Endothelial cell of umbilical vein (primary cell): ENCODE measurements around the gene ANKMY1. TPM values are rescaled to one million over a fixed set of nuclear protein-coding genes. Genes with fewer than 3 reads are reported as not detected.

Experiments used
- BruUV-seq: library from RNA; stranded (reverse); fragments of 400-500 nt; replicated peaks from 2 replicates; lab custom pipeline; 2021; lab: Mats Ljungman, UMichigan
- CTCF ChIA-PET: fragments of 300-600, 350-600 bp; sonication (Branson Sonifier 250); formaldehyde crosslinking; loops from one replicate; lab custom pipeline; 2021; ENCODE audit warnings: antibody characterized with exemption, inconsistent platforms; lab: Charles Lee
- POLR2A ChIA-PET: fragments of 300-600, 350-600 bp; sonication (Branson Sonifier 250); formaldehyde crosslinking; loops from one replicate; lab custom pipeline; 2021; ENCODE audit warnings: antibody characterized with exemption, inconsistent platforms; lab: Charles Lee
- DNase-seq: peaks from one replicate; pipeline ENCODE4 v3.0.0-alpha.2; 2011; ENCODE audit warnings: low read depth, low spot score
- FAIRE-seq: peaks from 2 replicates; lab custom pipeline; 2011; peaks lifted over from hg19 to GRCh38; lab: Jason Lieb, UNC
- H2AFZ ChIP-seq: 2 replicates; pipeline ENCODE4 v1.6.0; 2012; ENCODE audit warnings: low read depth, low read length, control low read depth, inconsistent platforms
- H3K27ac ChIP-seq: 2 replicates; pipeline ENCODE4 v1.5.1; 2011; ENCODE audit warnings: low read depth, mild to moderate bottlenecking, control low read depth, low read length, moderate library complexity; ENCODE audit not compliant: insufficient read depth
- H3K27me3 ChIP-seq, 2 experiments: 2 replicates each; pipeline versions ENCODE4 v1.6.0 to v1.6.1; 2011; ENCODE audit warnings: low read length in 2 of 2, mixed read lengths in 1 of 2; ENCODE audit not compliant: control insufficient read depth in 2 of 2, insufficient read depth in 2 of 2
- H3K36me3 ChIP-seq, 2 experiments: 2 replicates in 1 of 2; 3 replicates in 1 of 2; pipeline ENCODE4 v1.5.1; 2011; ENCODE audit warnings: low read length in 2 of 2, mild to moderate bottlenecking in 1 of 2, moderate library complexity in 1 of 2; ENCODE audit not compliant: control insufficient read depth in 2 of 2, insufficient read depth in 2 of 2; ENCODE audit errors: extremely low read depth in 1 of 2
- H3K4me1 ChIP-seq: 3 replicates; pipeline ENCODE4 v1.5.1; 2011; ENCODE audit warnings: mild to moderate bottlenecking, low read length; ENCODE audit not compliant: control insufficient read depth, insufficient read depth; ENCODE audit errors: extremely low read depth
- H3K4me2 ChIP-seq: 2 replicates; pipeline ENCODE4 v1.6.1; 2011; ENCODE audit warnings: low read length, control low read depth, mixed read lengths; ENCODE audit not compliant: insufficient read depth
- H3K4me3 ChIP-seq, 3 experiments: fragments of 200-600 bp in 1 of 3; sonication (generic), shearing (Covaris generic) in 1 of 3; replicated peaks in 1 of 3; 2 replicates each; pipeline ENCODE4 v1.5.1; 2011 to 2016; ENCODE audit warnings: control low read depth in 3 of 3, low read length in 3 of 3, mild to moderate bottlenecking in 2 of 3, inconsistent platforms in 1 of 3, low read depth in 1 of 3, moderate library complexity in 1 of 3; ENCODE audit not compliant: insufficient read depth in 1 of 3
- H3K79me2 ChIP-seq: 2 replicates; pipeline ENCODE4 v1.6.0; 2012; ENCODE audit warnings: low read length, inconsistent platforms; ENCODE audit not compliant: control insufficient read depth, insufficient read depth
- H3K9ac ChIP-seq: replicated peaks from 2 replicates; pipeline ENCODE3; 2011; ENCODE audit warnings: low read length, control low read depth; ENCODE audit not compliant: insufficient read depth; ENCODE audit errors: extremely low read depth
- H3K9me1 ChIP-seq: replicated peaks from 3 replicates; pipeline ENCODE4 v1.6.0; 2011; ENCODE audit warnings: mild to moderate bottlenecking, low read length; ENCODE audit not compliant: control insufficient read depth, insufficient read depth; ENCODE audit errors: extremely low read depth
- H3K9me3 ChIP-seq: replicated peaks from 2 replicates; pipeline ENCODE4 v1.5.1; 2012; ENCODE audit warnings: low read length, inconsistent platforms; ENCODE audit not compliant: control insufficient read depth, insufficient read depth
- H4K20me1 ChIP-seq: replicated peaks from 2 replicates; pipeline ENCODE3; 2011; ENCODE audit warnings: mild to moderate bottlenecking, low read length; ENCODE audit not compliant: control insufficient read depth, insufficient read depth; ENCODE audit errors: extremely low read depth
- EZH2 ChIP-seq: IDR thresholded peaks from 2 replicates; pipeline ENCODE4 v1.6.1; 2012; ENCODE audit warnings: borderline replicate concordance, low read depth, mild to moderate bottlenecking, moderate library complexity, low read length, inconsistent platforms; ENCODE audit not compliant: severe bottlenecking
- FOS ChIP-seq: IDR thresholded peaks from 2 replicates; pipeline ENCODE4 v1.6.1; 2011; ENCODE audit warnings: mild to moderate bottlenecking, low read length, moderate library complexity, borderline replicate concordance; ENCODE audit not compliant: insufficient read depth
- GATA2 ChIP-seq: IDR thresholded peaks from 2 replicates; pipeline ENCODE4 v1.7.0; 2011; ENCODE audit warnings: low read depth, mild to moderate bottlenecking, moderate library complexity, mixed read lengths, low read length; ENCODE audit not compliant: insufficient read length, insufficient read depth
- JUN ChIP-seq: IDR thresholded peaks from 2 replicates; pipeline ENCODE4 v1.6.1; 2011; ENCODE audit warnings: borderline replicate concordance, low read depth; ENCODE audit not compliant: insufficient read length, insufficient read depth
- MYC ChIP-seq: IDR thresholded peaks from one replicate; pipeline ENCODE4 v1.6.1; 2011; ENCODE audit warnings: mild to moderate bottlenecking, low read depth, low read length
- POLR2A ChIP-seq: IDR thresholded peaks from 2 replicates; pipeline ENCODE4 v1.6.1; 2012; ENCODE audit warnings: low read depth, mild to moderate bottlenecking, control low read depth, low read length
- POLR2AphosphoS5 ChIP-seq: IDR thresholded peaks from 2 replicates; pipeline ENCODE4 v1.6.1; 2012; ENCODE audit warnings: low read depth, mild to moderate bottlenecking, control low read depth, low read length, moderate library complexity; ENCODE audit not compliant: insufficient read depth
- dilution Hi-C: fragments of 300-500 bp; cut with MboI; formaldehyde crosslinking; loops from one replicate; pipeline ENCODE4 v1.15.0; 2019; ENCODE audit warnings: low sequenced_read_pairs; ENCODE audit not compliant: extremely low pct_ligation_motif_present
- intact Hi-C: fragments of 100-400 bp; cut with micrococcal nuclease; formaldehyde crosslinking; loops from one replicate; pipeline ENCODE4 v1.10.0; 2022
- polyA plus RNA-seq, 4 experiments: library from polyadenylated mRNA; depleted of rRNA in 3 of 4; stranded (reverse) in 3 of 4; unstranded in 1 of 4; fragments of >200 nt; gene quantifications; 2 replicates each; pipeline versions ENCODE4 v1.2.1 to v1.2.3, GENCODE V29; 2011 to 2012; ENCODE audit warnings: missing spikeins in 1 of 4
- total RNA-seq: library from RNA; stranded (reverse); gene quantifications from 2 replicates; pipeline ENCODE4 v1.2.3, GENCODE V29; 2021
- TF ChIP-seq, protein P1 (sequence below), 2 donors: IDR thresholded peaks; 1 replicate in 1 of 2; 2 replicates in 1 of 2; pipeline ENCODE4 v1.5.1; 2011; ENCODE audit warnings: low read length in 2 of 2, mild to moderate bottlenecking in 2 of 2, moderate library complexity in 2 of 2, control low read depth in 1 of 2, inconsistent platforms in 1 of 2, low read depth in 1 of 2; ENCODE audit not compliant: insufficient read depth in 1 of 2; ENCODE audit errors: extremely low read depth in 1 of 2
- TF ChIP-seq, protein P2 (sequence below): IDR thresholded peaks from 2 replicates; pipeline ENCODE4 v1.6.1; 2011; ENCODE audit not compliant: insufficient read depth, insufficient read length

ANKMY1 gene
- total and polyA plus RNA-seq, 2 donors (not counting 3 experiments of a cell fraction or from before 2014, with no cell fraction given) = 9.0 to 16.0 TPM

DNA sequence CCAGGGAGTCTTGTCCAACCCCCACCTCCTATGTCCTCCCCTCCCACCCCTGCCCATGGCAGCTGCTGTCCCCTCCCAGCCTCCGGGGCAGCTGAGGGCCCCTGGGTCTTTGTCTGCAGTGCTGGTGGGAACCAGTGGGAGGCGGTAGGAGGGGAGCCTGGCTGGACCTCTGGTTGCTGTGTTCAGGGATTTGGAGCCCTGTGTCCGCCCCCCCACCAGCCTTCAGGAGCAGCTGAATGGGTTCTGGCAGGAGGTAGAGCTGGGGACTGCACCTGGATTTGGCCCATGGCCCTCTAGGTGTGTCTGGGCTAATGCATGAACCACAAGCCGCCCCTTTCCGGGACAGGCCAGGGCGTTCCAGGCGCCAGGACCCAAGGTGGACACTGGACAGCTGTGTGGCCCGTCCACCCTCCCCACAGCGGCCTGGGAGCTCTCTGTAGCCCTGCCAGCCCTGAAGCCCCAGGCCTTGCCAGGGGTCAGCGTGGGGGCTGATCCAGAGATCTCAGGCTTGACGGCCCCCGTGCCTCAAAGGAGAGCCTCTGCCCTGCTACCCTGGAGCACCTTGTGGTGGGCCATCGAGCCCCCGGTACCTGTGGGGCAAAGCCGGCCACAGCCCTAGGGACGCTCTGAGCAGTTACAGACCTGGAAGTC lies 96.9 kb downstream of the ANKMY1 start:
- ChIA-PET POLR2A (no interaction called here), CTCF (no interaction called here)
- TF ChIP-seq, protein P1, sequence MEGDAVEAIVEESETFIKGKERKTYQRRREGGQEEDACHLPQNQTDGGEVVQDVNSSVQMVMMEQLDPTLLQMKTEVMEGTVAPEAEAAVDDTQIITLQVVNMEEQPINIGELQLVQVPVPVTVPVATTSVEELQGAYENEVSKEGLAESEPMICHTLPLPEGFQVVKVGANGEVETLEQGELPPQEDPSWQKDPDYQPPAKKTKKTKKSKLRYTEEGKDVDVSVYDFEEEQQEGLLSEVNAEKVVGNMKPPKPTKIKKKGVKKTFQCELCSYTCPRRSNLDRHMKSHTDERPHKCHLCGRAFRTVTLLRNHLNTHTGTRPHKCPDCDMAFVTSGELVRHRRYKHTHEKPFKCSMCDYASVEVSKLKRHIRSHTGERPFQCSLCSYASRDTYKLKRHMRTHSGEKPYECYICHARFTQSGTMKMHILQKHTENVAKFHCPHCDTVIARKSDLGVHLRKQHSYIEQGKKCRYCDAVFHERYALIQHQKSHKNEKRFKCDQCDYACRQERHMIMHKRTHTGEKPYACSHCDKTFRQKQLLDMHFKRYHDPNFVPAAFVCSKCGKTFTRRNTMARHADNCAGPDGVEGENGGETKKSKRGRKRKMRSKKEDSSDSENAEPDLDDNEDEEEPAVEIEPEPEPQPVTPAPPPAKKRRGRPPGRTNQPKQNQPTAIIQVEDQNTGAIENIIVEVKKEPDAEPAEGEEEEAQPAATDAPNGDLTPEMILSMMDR (IDR thresholded peaks at IDR 0.05; ENCODE audit: extremely low read depth in 1 of 2, insufficient read depth in 1 of 2, low read depth in 1 of 2, low read length in 2 of 2) = peak in 1 of 2 donors; percentile 9
- TF ChIP-seq GATA2 = no peak
- DNase-seq (no peak), FAIRE-seq (no peak)
- peaks cover 0 to 6% of the 10 kb centered on the region in 2 experiments for H3K27me3 ChIP-seq
- no peak overlapping the region for H3K27ac ChIP-seq
- no peak overlapping the region for H2AFZ ChIP-seq
- H3K9ac ChIP-seq = no peak overlapping the region
- no TSS peak for BruUV-seq
- intact Hi-C loops = no loop called here
- no peak overlapping the region for H3K4me3 ChIP-seq
- no peaks in the 10 kb centered on the region for H3K36me3 ChIP-seq
- H3K4me1 ChIP-seq = no peaks in the 10 kb centered on the region
- dilution Hi-C loops = no loop called here
- no peak overlapping the region for H3K4me2 ChIP-seq
- no peaks in the 10 kb centered on the region for H4K20me1 ChIP-seq
- no peaks in the 10 kb centered on the region for H3K9me1 ChIP-seq
- no peaks in the 10 kb centered on the region for H3K9me3 ChIP-seq
- H3K79me2 ChIP-seq = no peaks in the 10 kb centered on the region

DNA sequence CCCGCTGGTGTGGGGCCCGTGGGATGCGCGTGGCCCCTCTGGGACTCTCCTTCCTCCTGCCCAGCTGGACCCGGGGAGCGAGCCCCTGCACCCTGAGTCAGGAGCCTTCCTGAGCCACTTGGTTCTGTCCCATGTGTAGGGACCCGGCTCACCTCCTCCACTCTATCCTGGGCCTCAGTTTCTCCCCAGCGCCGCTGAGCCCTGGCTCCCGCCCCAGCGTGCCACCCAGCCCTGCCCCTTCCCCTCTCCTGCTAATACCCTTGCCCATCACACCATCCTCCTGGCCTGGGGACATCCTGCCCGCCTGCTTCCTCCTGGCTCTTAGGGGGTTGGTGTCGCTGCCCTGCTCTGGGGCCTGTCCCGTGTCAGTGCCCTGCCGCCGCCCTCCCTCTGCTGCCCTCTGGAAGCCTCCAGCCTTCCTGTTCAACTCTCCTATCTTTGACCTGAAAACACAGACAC lies 97.5 kb downstream of the ANKMY1 start:
- Histone ChIP-seq H3K4me2 (no peak overlapping the region), H4K20me1 (no peaks in the 10 kb centered on the region), H3K79me2 (no peaks in the 10 kb centered on the region), H3K27ac (no peak overlapping the region), H3K9me1 (no peaks in the 10 kb centered on the region), H3K9ac (no peak overlapping the region), H3K9me3 (no peaks in the 10 kb centered on the region), H3K4me3 (no peak overlapping the region), H3K4me1 (no peaks in the 10 kb centered on the region), H3K36me3 (no peaks in the 10 kb centered on the region), H2AFZ (no peak overlapping the region), H3K27me3 (peaks cover 1 to 10% of the 10 kb centered on the region in 2 experiments)
- TF ChIP-seq JUN = no peak
- TF ChIP-seq FOS = no peak
- TF ChIP-seq, protein P2, sequence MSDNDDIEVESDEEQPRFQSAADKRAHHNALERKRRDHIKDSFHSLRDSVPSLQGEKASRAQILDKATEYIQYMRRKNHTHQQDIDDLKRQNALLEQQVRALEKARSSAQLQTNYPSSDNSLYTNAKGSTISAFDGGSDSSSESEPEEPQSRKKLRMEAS = no peak
- TF ChIP-seq MYC = no peak
- no peak for TF ChIP-seq POLR2AphosphoS5
- no peak for TF ChIP-seq POLR2A
- TF ChIP-seq, protein P1 (IDR thresholded peaks at IDR 0.05; ENCODE audit: extremely low read depth in 1 of 2, insufficient read depth in 1 of 2, low read depth in 1 of 2, low read length in 2 of 2) = no peak
- no peak for TF ChIP-seq EZH2
- no peak for TF ChIP-seq GATA2
- ChIA-PET POLR2A (no interaction called here), CTCF (no interaction called here)
- FAIRE-seq (no peak), DNase-seq (no peak)
- dilution Hi-C loops = no loop called here
- no TSS peak for BruUV-seq
- intact Hi-C loops = no loop called here
